Kidney (tissue), 14 donors: Measurements from ENCODE around the gene JAM3. TPM values are rescaled to one million over a fixed set of nuclear protein-coding genes. Genes with fewer than 3 reads are reported as not detected.
A peak's percentile ranks its signal among the peaks of the same experiment; 100 is the strongest.

Source experiments
- DNase-seq, 5 donors: peaks; one replicate each; pipeline ENCODE4 v3.0.0-alpha.2; 2013 to 2020
- FAIRE-seq: peaks from 2 replicates; lab custom pipeline; 2012; peaks lifted over from hg19 to GRCh38; lab: Jason Lieb, UNC
- H3K27ac ChIP-seq, 2 donors: one replicate each; pipeline ENCODE4 v1.7.0; 2013; ENCODE audit warnings: low read depth in 2 of 2, low read length in 2 of 2, inconsistent platforms in 1 of 2
- H3K27me3 ChIP-seq: one replicate; pipeline ENCODE4 v1.7.1; 2013; ENCODE audit warnings: low read length, inconsistent platforms; ENCODE audit not compliant: control insufficient read depth, insufficient read depth
- H3K36me3 ChIP-seq, 3 donors: one replicate each; pipeline versions ENCODE4 v1.7.0 to v1.7.1; 2013; ENCODE audit warnings: low read length in 3 of 3, control low read depth in 1 of 3, inconsistent platforms in 1 of 3; ENCODE audit not compliant: insufficient read depth in 3 of 3, control insufficient read depth in 2 of 3
- H3K4me1 ChIP-seq, 3 donors: one replicate each; pipeline versions ENCODE4 v1.7.0 to v1.7.1; 2013; ENCODE audit warnings: low read length in 3 of 3, inconsistent platforms in 1 of 3, low read depth in 1 of 3; ENCODE audit not compliant: control insufficient read depth in 2 of 3, insufficient read depth in 2 of 3
- H3K4me3 ChIP-seq, 3 donors: one replicate each; pipeline versions ENCODE4 v1.7.0 to v1.8.1; 2013; ENCODE audit warnings: low read length in 3 of 3, control low read depth in 1 of 3, inconsistent platforms in 1 of 3
- H3K9ac ChIP-seq, 3 donors: one replicate each; pipeline versions ENCODE4 v1.7.0 to v1.7.1; 2013; ENCODE audit warnings: low read length in 3 of 3, control low read depth in 1 of 3, inconsistent platforms in 1 of 3
- H3K9me3 ChIP-seq, 3 donors: one replicate each; pipeline versions ENCODE4 v1.7.0 to v1.7.1; 2013; ENCODE audit warnings: low read length in 3 of 3, control low read depth in 1 of 3, inconsistent platforms in 1 of 3; ENCODE audit not compliant: control insufficient read depth in 2 of 3, insufficient read depth in 1 of 3
- intact Hi-C: fragments of 100-400 bp; cut with DNase I; formaldehyde crosslinking; loops from one replicate; pipeline ENCODE4 v1.11.1; 2022
- polyA plus RNA-seq: library from polyadenylated mRNA; stranded (reverse); fragments of 350-450 nt; fragmentation: Illumina TruSeq; extraction: RNeasy Lipid Tissue Mini Kit (QIAGEN cat#74804); gene quantifications from one replicate; pipeline ENCODE4 v1.2.3, GENCODE V29; 2014; ENCODE audit warnings: low read depth, low replicate concordance; ENCODE audit not compliant: insufficient read depth
- total RNA-seq: library from RNA; stranded (reverse); fragmentation: NEBNext Ultra II Directional; extraction: Animal tissue kit (Norgen Biotek cat#: 25700); gene quantifications from one replicate; pipeline ENCODE4 v1.2.1, GENCODE V29; 2021
- TF ChIP-seq, protein P1 (sequence below): IDR thresholded peaks from 3 replicates; pipeline ENCODE4 v1.5.1; 2012; ENCODE audit warnings: mild to moderate bottlenecking, moderate library complexity, borderline replicate concordance; ENCODE audit not compliant: insufficient read depth; ENCODE audit errors: extremely low read depth
- donor health status: control.
- donor health status: control.
- donor health status: control.
- donor health status: control.
- donor health status: control.
- donor health status: DM: yes; HTN: yes; CAD: no.
- donor health status: Normal renal cell carcinoma (clear cell type).

JAM3 gene
- total and polyA plus RNA-seq, 2 donors from 2014 or later: 13.3 to 19.5 TPM

DNA sequence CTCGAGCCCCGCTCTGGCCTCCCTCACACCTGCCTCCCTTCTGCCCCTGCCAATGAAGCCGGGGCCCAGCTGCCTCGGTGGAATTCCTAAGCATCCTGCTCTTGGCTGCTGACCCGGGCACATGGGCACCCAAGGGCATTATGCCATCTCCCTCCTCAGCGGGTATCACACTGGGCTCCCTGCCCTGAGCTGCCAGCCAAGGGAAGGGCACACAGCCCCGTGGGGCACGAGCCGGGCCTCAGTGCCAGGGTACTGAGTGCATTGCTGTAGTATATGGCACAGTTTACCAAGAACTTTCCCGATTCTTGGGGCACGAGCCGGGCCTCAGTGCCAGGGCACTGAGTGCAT lies 43.8 kb upstream of the JAM3 start:
- Histone ChIP-seq H3K27ac (no peak overlapping the region), H3K9me3 (no peaks in the 10 kb centered on the region), H3K4me3 (no peak overlapping the region), H3K27me3 (no peaks in the 10 kb centered on the region), H3K36me3 (no peaks in the 10 kb centered on the region), H3K4me1 (no peaks in the 10 kb centered on the region), H3K9ac (no peak overlapping the region)
- FAIRE-seq (no peak), DNase-seq (no peak)
- TF ChIP-seq, protein P1, sequence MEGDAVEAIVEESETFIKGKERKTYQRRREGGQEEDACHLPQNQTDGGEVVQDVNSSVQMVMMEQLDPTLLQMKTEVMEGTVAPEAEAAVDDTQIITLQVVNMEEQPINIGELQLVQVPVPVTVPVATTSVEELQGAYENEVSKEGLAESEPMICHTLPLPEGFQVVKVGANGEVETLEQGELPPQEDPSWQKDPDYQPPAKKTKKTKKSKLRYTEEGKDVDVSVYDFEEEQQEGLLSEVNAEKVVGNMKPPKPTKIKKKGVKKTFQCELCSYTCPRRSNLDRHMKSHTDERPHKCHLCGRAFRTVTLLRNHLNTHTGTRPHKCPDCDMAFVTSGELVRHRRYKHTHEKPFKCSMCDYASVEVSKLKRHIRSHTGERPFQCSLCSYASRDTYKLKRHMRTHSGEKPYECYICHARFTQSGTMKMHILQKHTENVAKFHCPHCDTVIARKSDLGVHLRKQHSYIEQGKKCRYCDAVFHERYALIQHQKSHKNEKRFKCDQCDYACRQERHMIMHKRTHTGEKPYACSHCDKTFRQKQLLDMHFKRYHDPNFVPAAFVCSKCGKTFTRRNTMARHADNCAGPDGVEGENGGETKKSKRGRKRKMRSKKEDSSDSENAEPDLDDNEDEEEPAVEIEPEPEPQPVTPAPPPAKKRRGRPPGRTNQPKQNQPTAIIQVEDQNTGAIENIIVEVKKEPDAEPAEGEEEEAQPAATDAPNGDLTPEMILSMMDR: no peak
- intact Hi-C loops: no loop called here

DNA sequence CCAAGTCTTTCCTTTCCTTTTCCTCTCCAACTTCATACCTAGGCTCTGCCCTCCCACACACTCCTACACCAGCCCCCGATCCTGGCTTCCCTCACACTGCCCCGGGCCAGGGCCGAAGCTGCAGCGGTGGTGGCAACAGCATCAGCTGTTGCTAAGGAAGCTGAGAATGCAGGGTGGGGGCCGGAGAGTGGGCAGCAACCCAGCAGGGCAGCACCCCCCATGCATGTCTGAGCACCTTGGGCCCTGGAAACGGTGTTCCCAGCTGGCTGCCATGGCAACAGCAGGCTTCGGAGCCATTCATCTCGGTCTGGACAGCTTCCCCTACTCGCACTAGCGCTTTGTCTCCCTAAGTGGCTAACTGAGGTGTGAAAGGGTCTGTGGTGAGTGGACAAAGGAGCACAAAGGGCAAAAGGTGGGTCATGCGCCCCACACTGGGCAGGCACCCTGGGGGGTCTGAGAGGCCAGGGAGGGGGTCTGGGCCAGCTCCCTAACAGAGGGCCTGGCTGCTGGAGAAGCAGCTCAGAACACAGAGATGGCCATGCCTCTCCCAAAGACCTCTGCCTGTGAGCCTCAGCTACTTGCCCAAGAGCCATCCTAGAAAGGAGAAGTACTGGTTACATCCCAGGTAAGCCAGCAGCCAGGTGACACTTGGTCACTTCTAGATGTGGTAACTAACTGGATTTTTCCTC lies 42.1 kb upstream of the JAM3 start:
- TF ChIP-seq, protein P1: no peak
- H3K27ac ChIP-seq: no peak overlapping the region
- no peaks in the 10 kb centered on the region for H3K9me3 ChIP-seq
- H3K4me1 ChIP-seq: no peaks in the 10 kb centered on the region
- peak; percentile 91 to 93 (median 92) for DNase-seq
- H3K27me3 ChIP-seq: no peaks in the 10 kb centered on the region
- FAIRE-seq: no peak
- no peaks in the 10 kb centered on the region for H3K36me3 ChIP-seq
- intact Hi-C loops: no loop called here
- H3K9ac ChIP-seq: no peak overlapping the region
- no peak overlapping the region for H3K4me3 ChIP-seq

DNA sequence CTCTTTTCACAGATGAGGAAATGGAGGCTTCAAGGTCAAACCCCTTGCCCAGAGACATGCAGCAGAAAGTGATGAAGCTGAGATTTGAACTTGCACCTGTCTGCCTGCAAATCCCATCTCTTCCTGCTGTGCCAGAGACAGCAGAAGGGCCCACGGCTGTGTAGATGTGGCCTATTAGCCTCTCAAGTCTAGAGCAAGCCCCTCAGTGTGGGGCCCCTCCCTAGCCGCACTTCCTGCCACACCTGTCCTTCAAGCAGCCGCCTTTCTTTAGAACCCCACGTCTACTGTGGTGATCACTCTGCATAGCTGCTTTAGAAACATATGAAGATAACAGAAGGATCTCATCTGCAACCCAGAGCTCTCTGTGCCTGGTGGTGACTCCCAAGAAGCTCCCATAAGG lies 41.2 kb upstream of the JAM3 start:
- Histone ChIP-seq H3K36me3 (no peaks in the 10 kb centered on the region), H3K27me3 (no peaks in the 10 kb centered on the region), H3K9ac (no peak overlapping the region), H3K4me1 (no peaks in the 10 kb centered on the region), H3K4me3 (no peak overlapping the region), H3K27ac (no peak overlapping the region), H3K9me3 (no peaks in the 10 kb centered on the region)
- intact Hi-C loops: no loop called here
- FAIRE-seq (no peak), DNase-seq (no peak)
- TF ChIP-seq, protein P1: no peak
